Measurements from ENCODE around the gene ADCK1. TPM values are rescaled to one million over a fixed set of nuclear protein-coding genes. Genes with fewer than 3 reads are reported as not detected.

ADCK1 gene
- total RNA-seq, 1 experiment from 2014 or later: 5.7 TPM

DNA sequence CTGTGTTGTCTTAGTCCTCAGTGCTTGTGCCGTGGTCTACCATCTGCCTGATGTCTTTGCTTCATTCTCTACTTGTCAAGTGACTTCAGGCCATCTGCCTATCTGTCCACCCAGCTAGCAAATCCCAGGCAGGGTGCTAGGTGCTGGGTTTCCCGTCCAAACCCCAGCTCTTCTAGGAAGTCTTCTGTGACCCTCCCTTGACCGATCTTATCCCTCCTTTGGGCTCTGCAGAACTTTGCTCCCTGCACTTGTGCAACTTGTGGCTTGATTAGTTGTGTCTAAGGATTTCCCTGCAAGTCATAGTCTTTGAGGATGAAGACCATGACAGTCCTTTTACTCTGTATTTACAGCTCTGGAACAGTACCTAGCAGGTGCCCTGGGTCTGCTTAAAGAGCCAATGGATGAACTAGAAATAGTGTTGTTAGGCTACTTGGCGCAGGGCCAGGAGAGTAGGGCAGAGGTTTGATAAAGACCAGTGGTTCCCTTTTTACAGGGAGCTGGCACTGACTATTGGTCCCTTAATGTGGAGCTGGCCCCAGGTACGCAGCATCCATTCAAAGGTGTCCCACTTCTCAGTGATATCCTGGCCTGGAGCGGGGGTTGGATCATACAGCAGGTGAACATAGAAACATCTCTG lies 60.1 kb downstream of the ADCK1 start:
- Histone ChIP-seq H3K9me3 (ENCODE audit: low read length) (no peaks in the 10 kb centered on the region), H3F3A (ENCODE audit: low read length, unreplicated experiment) (no peaks in the 10 kb centered on the region), H3K9me2 (replicated peaks; ENCODE audit: low read length) (no peaks in the 10 kb centered on the region), H4K20me1 (ENCODE audit: low read length) (no peaks in the 10 kb centered on the region), H3K27me3 (ENCODE audit: low read length) (no peaks in the 10 kb centered on the region), H3K4me2 (ENCODE audit: low read length) (no peak overlapping the region), H3K27ac (ENCODE audit: low read length) (no peak overlapping the region), H3K36me3 (ENCODE audit: low read depth, low read length) (no peaks in the 10 kb centered on the region), H3K79me2 (ENCODE audit: low read length) (no peaks in the 10 kb centered on the region), H3K4me3 (ENCODE audit: low read length) (no peak overlapping the region), H2AFZ (ENCODE audit: low read length) (no peak overlapping the region), H3K4me1 (ENCODE audit: insufficient read depth, low read length) (no peaks in the 10 kb centered on the region), H3K9ac (ENCODE audit: low read length) (no peak overlapping the region)
- ChIA-PET CTCF (no interaction called here), POLR2A (ENCODE audit: unreplicated experiment) (no interaction called here)
- ATAC-seq (no peak), DNase-seq (no peak)
- BruUV-seq (replicated peaks): no TSS peak
- intact Hi-C loops (cut with micrococcal nuclease): loop anchor here (5.0 kb wide), 1 partner anchor 837 kb away; no protein-coding TSS in a partner anchor
- no peak for TF ChIP-seq EZH2 (IDR thresholded peaks at IDR 0.05; ENCODE audit: low read length, unreplicated experiment)
- TF ChIP-seq, protein P1, sequence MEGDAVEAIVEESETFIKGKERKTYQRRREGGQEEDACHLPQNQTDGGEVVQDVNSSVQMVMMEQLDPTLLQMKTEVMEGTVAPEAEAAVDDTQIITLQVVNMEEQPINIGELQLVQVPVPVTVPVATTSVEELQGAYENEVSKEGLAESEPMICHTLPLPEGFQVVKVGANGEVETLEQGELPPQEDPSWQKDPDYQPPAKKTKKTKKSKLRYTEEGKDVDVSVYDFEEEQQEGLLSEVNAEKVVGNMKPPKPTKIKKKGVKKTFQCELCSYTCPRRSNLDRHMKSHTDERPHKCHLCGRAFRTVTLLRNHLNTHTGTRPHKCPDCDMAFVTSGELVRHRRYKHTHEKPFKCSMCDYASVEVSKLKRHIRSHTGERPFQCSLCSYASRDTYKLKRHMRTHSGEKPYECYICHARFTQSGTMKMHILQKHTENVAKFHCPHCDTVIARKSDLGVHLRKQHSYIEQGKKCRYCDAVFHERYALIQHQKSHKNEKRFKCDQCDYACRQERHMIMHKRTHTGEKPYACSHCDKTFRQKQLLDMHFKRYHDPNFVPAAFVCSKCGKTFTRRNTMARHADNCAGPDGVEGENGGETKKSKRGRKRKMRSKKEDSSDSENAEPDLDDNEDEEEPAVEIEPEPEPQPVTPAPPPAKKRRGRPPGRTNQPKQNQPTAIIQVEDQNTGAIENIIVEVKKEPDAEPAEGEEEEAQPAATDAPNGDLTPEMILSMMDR (conservative IDR thresholded peaks at IDR 0.05; ENCODE audit: low read depth, low read length): no peak
- TF ChIP-seq EZH2phosphoT487 (IDR thresholded peaks at IDR 0.05; ENCODE audit: borderline replicate concordance, low read length): no peak

DNA sequence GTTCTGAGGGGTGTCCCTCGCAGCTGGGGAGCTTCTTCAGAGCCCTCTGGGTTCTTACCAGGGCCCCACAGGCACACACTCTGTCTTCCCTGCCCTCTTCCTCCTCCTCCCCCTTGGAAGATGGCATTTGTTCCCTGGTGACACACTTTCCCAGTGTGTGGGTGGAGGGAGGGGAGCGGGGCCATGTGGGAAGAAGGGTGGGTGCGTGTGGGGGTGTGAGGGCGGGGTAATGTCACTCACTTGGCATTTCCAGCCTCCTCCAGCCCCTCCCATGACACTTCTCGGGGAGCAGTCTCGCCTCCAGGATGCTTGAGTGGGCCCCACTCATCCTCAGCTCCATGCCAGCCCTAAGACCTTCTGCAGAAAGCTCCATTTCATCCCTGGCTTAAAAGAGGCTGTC lies 61.3 kb downstream of the ADCK1 start:
- no peaks in the 10 kb centered on the region for H4K20me1 ChIP-seq (ENCODE audit: low read length)
- H3K4me2 ChIP-seq (ENCODE audit: low read length): no peak overlapping the region
- no peak overlapping the region for H3K4me3 ChIP-seq (ENCODE audit: low read length)
- H3K36me3 ChIP-seq (ENCODE audit: low read depth, low read length): no peaks in the 10 kb centered on the region
- POLR2A ChIA-PET (ENCODE audit: unreplicated experiment): no interaction called here
- H3K27me3 ChIP-seq (ENCODE audit: low read length): no peaks in the 10 kb centered on the region
- H3K9me2 ChIP-seq (replicated peaks; ENCODE audit: low read length): no peaks in the 10 kb centered on the region
- H3K27ac ChIP-seq (ENCODE audit: low read length): no peak overlapping the region
- CTCF ChIA-PET: no interaction called here
- DNase-seq (no peak), ATAC-seq (no peak)
- no peak overlapping the region for H3K9ac ChIP-seq (ENCODE audit: low read length)
- H3F3A ChIP-seq (ENCODE audit: low read length, unreplicated experiment): no peaks in the 10 kb centered on the region
- no peaks in the 10 kb centered on the region for H3K4me1 ChIP-seq (ENCODE audit: insufficient read depth, low read length)
- H2AFZ ChIP-seq (ENCODE audit: low read length): no peak overlapping the region
- intact Hi-C loops (cut with micrococcal nuclease): loop anchor here (5.0 kb wide), 1 partner anchor 836 kb away; no protein-coding TSS in a partner anchor
- no peaks in the 10 kb centered on the region for H3K79me2 ChIP-seq (ENCODE audit: low read length)
- TF ChIP-seq EZH2 (IDR thresholded peaks at IDR 0.05; ENCODE audit: low read length, unreplicated experiment) (no peak), EZH2phosphoT487 (IDR thresholded peaks at IDR 0.05; ENCODE audit: borderline replicate concordance, low read length) (no peak)
- TF ChIP-seq, protein P1 (conservative IDR thresholded peaks at IDR 0.05; ENCODE audit: low read depth, low read length): no peak
- no peaks in the 10 kb centered on the region for H3K9me3 ChIP-seq (ENCODE audit: low read length)
- no TSS peak for BruUV-seq (replicated peaks)

DNA sequence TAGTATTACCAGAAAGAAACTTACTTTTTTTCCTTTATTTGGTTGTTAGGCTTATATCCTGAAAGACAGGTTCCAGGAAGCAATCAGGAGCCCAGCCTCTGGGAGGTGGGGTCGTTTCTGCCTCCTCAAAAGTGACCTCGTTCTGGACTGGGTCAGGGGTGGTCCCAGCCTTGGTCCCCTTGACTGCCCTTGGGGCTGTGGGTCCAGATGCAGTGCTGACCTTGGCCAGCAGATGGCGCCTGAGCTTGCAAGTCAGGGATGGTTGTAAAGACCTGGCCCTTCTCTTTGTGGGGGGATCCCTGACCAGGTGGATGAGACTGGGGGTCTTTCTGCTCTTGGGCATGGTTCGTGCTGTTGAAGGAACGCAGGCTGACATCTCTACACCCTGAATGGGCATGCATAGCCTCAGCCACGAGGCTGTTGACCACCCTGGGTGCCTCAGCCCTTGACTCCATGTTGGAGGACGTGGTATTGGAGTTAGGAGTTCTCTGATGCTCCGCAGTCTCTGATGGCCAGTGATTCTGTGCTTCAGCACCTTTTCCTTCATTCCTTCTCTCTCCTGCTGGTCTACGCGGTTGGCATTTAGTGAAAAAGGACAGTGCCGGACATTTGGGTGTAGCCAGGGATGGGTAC lies 62.4 kb downstream of the ADCK1 start:
- no peaks in the 10 kb centered on the region for H3F3A ChIP-seq (ENCODE audit: low read length, unreplicated experiment)
- no peaks in the 10 kb centered on the region for H3K9me2 ChIP-seq (replicated peaks; ENCODE audit: low read length)
- intact Hi-C loops (cut with micrococcal nuclease): loop anchor here (5.0 kb wide), 1 partner anchor 835 kb away; no protein-coding TSS in a partner anchor
- no TSS peak for BruUV-seq (replicated peaks)
- TF ChIP-seq, protein P1 (conservative IDR thresholded peaks at IDR 0.05; ENCODE audit: low read depth, low read length): peak; percentile 97
- TF ChIP-seq EZH2phosphoT487 (IDR thresholded peaks at IDR 0.05; ENCODE audit: borderline replicate concordance, low read length) (no peak), EZH2 (IDR thresholded peaks at IDR 0.05; ENCODE audit: low read length, unreplicated experiment) (no peak)
- H2AFZ ChIP-seq (ENCODE audit: low read length): no peak overlapping the region
- H3K9ac ChIP-seq (ENCODE audit: low read length): no peak overlapping the region
- peak; percentile 78 for DNase-seq
- no peak overlapping the region for H3K4me2 ChIP-seq (ENCODE audit: low read length)
- POLR2A ChIA-PET (ENCODE audit: unreplicated experiment): no interaction called here
- H3K4me3 ChIP-seq (ENCODE audit: low read length): no peak overlapping the region
- H3K79me2 ChIP-seq (ENCODE audit: low read length): no peaks in the 10 kb centered on the region
- no peaks in the 10 kb centered on the region for H3K27me3 ChIP-seq (ENCODE audit: low read length)
- H3K4me1 ChIP-seq (ENCODE audit: insufficient read depth, low read length): no peaks in the 10 kb centered on the region
- H3K9me3 ChIP-seq (ENCODE audit: low read length): no peaks in the 10 kb centered on the region
- CTCF ChIA-PET: interaction anchor here (0.6 to 0.7 kb wide), 2 partner anchors 230 to 705 kb away, joined by 3 to 4 read pairs; no protein-coding TSS in a partner anchor
- no peaks in the 10 kb centered on the region for H3K36me3 ChIP-seq (ENCODE audit: low read depth, low read length)
- ATAC-seq: peak; percentile 87
- no peak overlapping the region for H3K27ac ChIP-seq (ENCODE audit: low read length)
- no peaks in the 10 kb centered on the region for H4K20me1 ChIP-seq (ENCODE audit: low read length)
